ENCODE measurements around the gene ADARB1.

GRCh38 chr21:45180246-45180599, 105.8 kb downstream of the ADARB1 start:
- TF ChIP-seq CTCF (IDR thresholded peaks at IDR 0.05; ENCODE audit: low read depth, low read length) (no peak), POLR2A (IDR thresholded peaks at IDR 0.05; ENCODE audit: extremely low read depth, insufficient read length) (no peak)
- TF ChIP-seq, protein P1, sequence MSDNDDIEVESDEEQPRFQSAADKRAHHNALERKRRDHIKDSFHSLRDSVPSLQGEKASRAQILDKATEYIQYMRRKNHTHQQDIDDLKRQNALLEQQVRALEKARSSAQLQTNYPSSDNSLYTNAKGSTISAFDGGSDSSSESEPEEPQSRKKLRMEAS (IDR thresholded peaks at IDR 0.05; ENCODE audit: low read depth, low read length) = no peak

Data from NB4 (cell line).